ENCODE data around the gene RELT. TPM values are rescaled to one million over a fixed set of nuclear protein-coding genes. Genes with fewer than 3 reads are reported as not detected.
A peak's percentile ranks its signal among the peaks of the same experiment; 100 is the strongest.

The RELT gene
- 10 to 100 TPM; 31.2 to 39.9 TPM for total RNA-seq

- peaks cover 19% of the 10 kb centered on the region for H3K36me3 Mint-ChIP-seq (ENCODE audit: low read depth)
- peaks cover 26% of the 10 kb centered on the region for H3K4me1 Mint-ChIP-seq
- H3K27ac Mint-ChIP-seq = peak within 1 kb of the TSS; percentile 96
- H3K4me3 Mint-ChIP-seq = peak within 1 kb of the TSS; percentile 91
- ATAC-seq (replicated peaks) = peak; percentile 87
- no peaks in the 10 kb centered on the region for H3K9me3 Mint-ChIP-seq
- H3K27me3 Mint-ChIP-seq = no peaks in the 10 kb centered on the region
These were observed at the start of gene RELT for GRCh38 chr11:73376160-73376802. Gene RELT, plus strand, starts transcription at chr11:73376399. Its CDS starts 12,738 bp downstream, at chr11:73389137.

DNA sequence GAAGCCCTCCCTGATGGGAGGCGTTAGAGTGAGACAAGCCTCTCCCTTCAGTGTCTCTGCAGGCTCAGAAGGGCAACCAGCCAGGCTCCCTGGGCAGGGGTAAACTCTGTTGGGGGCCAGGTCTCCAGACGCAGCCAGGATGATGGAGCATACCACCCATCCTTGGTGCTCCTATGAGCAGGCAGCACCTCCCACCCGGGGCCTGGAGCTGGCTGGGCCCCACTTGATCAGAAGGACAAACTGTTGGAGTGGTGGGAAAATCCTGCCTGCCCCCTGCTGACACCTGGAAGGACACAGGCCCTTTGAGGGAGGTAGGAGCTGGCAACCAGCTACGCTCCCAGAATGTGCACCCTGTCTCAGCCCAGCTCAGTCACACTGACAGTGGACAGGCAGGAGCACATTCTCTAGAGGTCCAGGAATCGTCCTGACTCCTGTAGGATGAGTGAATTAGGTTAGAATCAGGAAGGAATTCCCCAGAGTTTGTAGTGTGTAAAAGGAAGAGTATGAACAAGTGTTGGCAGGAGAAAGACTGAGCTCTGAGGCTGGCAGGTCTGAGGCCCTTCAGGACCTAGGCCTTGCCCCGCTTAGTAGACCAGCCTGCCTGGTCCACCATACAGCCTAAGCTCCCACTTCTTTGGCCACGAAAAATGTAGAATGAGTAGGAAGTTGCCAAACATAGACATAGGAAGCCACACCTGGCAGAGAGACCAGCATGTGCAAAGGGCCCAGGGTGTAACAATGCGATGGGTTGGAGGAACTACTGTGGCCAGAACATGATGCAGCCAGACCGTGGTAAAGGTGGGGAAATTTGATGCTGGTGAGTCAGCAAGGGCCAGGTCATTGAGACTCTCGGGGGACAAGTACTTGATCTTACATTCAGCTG is 49.0 kb upstream of the RELT start:
- no peak overlapping the region for H3K27ac Mint-ChIP-seq
- no peaks in the 10 kb centered on the region for H3K9me3 Mint-ChIP-seq
- H3K4me3 Mint-ChIP-seq = no peak overlapping the region
- ATAC-seq (replicated peaks) = peak; percentile 68
- no peaks in the 10 kb centered on the region for H3K27me3 Mint-ChIP-seq
- H3K36me3 Mint-ChIP-seq (ENCODE audit: low read depth) = no peaks in the 10 kb centered on the region
- no peaks in the 10 kb centered on the region for H3K4me1 Mint-ChIP-seq

GRCh38 chr11:73327812-73328364 is 48.3 kb upstream of the RELT start:
- Mint-ChIP-seq H3K27ac (no peak overlapping the region), H3K27me3 (no peaks in the 10 kb centered on the region), H3K36me3 (ENCODE audit: low read depth) (no peaks in the 10 kb centered on the region), H3K4me1 (no peaks in the 10 kb centered on the region), H3K9me3 (no peaks in the 10 kb centered on the region), H3K4me3 (no peak overlapping the region)
- no peak for ATAC-seq (replicated peaks)

GRCh38 chr11:73330569-73331093 is 45.6 kb upstream of the RELT start:
- Mint-ChIP-seq H3K9me3 (no peaks in the 10 kb centered on the region), H3K27ac (no peak overlapping the region), H3K27me3 (no peaks in the 10 kb centered on the region), H3K4me1 (no peaks in the 10 kb centered on the region), H3K36me3 (ENCODE audit: low read depth) (no peaks in the 10 kb centered on the region), H3K4me3 (no peak overlapping the region)
- no peak for ATAC-seq (replicated peaks)

GRCh38 chr11:73331138-73331916 is 44.9 kb upstream of the RELT start:
- Mint-ChIP-seq H3K4me3 (no peak overlapping the region), H3K27me3 (no peaks in the 10 kb centered on the region), H3K4me1 (no peaks in the 10 kb centered on the region), H3K36me3 (ENCODE audit: low read depth) (no peaks in the 10 kb centered on the region), H3K9me3 (no peaks in the 10 kb centered on the region), H3K27ac (no peak overlapping the region)
- ATAC-seq (replicated peaks) = no peak

DNA sequence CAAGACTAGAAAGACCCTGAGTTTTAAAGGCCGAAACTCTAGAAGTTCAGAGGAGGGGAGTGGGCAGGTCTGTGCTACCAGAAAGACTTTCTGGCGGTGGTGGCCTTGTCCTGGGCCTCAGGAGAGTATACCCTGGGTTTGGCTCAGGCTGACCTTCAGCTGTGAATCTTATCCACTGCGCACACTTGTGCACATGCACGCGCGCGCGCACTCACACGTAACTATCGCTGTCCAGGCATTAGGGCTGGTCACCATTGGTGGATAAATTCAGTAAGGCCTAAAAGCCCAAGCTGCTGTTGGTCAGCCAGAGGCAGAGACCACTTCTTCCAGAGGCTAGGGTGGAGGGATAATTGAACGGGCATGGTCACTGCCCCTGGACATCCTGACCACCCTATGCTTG is 43.0 kb upstream of the RELT start:
- Mint-ChIP-seq H3K4me3 (no peak overlapping the region), H3K36me3 (ENCODE audit: low read depth) (no peaks in the 10 kb centered on the region), H3K27ac (no peak overlapping the region), H3K27me3 (no peaks in the 10 kb centered on the region), H3K4me1 (no peaks in the 10 kb centered on the region), H3K9me3 (no peaks in the 10 kb centered on the region)
- no peak for ATAC-seq (replicated peaks)

GRCh38 chr11:73333640-73334383 is 42.4 kb upstream of the RELT start:
- Mint-ChIP-seq H3K36me3 (ENCODE audit: low read depth) (no peaks in the 10 kb centered on the region), H3K27me3 (no peaks in the 10 kb centered on the region), H3K4me3 (no peak overlapping the region), H3K27ac (no peak overlapping the region), H3K4me1 (no peaks in the 10 kb centered on the region), H3K9me3 (no peaks in the 10 kb centered on the region)
- no peak for ATAC-seq (replicated peaks)

DNA sequence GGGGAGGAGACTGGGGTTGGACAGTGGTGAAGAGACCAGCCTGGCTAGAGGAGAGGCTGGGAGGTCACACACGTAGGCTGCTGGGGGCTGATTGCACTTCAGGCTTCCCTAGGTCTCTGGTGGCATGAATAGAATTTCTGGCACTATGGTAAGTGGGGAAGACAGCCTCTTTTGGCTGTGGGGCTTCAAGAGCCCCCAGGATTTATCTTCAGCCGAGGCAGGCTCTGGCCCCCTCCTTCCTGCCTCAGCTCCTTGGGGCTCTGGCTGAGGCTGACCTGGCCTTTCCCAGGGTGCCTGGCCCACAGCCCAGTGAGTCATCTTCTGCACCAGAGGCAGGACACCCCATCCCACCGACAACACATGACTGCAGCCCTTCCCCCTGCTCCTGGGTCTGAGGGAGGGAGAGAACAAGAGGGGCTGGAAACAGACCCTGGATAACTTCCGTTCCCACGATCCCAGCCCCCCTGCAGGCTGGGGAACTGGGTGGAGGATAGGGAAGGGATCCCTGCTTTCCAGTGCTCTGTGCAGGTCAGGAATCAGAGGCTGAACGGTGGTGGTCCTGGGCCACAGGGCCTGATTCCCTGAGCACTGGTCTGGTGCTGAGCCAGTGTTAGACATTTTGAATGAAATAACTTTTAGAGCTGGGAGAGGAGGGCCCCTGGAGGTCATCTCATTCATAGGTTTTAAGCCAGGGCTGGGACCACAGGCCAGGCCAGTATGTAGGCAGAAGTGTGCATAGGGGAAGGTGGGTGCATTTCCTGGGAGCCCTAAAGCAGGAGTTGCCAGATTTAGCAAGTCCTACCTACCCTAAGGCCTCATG is 41.6 kb upstream of the RELT start:
- no peak overlapping the region for H3K27ac Mint-ChIP-seq
- ATAC-seq (replicated peaks) = no peak
- H3K4me1 Mint-ChIP-seq = no peaks in the 10 kb centered on the region
- no peaks in the 10 kb centered on the region for H3K27me3 Mint-ChIP-seq
- H3K4me3 Mint-ChIP-seq = no peak overlapping the region
- H3K9me3 Mint-ChIP-seq = no peaks in the 10 kb centered on the region
- H3K36me3 Mint-ChIP-seq (ENCODE audit: low read depth) = no peaks in the 10 kb centered on the region

DNA sequence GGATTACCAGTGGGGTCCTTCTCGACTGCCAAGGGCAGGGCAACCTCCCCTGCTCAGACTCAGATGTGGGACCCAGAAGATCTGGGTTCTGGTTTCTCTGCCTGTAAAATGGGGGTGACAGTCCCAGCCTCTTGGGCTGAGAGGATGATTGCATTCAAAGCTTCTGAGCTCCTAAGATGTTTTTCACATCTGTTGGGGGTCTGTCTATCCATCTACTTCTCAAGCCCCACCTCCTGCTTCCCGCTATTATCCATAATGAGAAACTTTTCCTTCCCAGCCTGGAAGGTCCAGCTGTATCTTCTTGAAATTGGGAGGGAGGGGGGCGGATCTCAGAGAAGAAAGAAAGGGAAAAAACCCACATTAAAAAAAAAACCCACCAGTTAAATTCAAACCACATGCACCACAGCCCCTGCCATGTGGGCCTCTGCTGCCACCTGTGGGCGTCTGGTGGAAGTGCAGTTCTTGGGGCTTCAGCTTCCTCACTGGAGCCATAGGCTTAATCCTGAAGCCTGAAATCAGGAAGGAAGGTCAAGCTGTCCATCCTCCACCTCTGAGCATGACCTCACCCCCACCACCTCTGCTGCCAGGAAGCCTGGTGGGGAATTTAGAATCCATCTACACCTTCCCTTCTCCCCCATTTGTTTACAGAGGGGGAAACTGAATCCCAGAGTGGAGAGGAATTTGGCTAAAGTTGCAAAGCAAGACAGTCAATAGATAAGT is 40.8 kb upstream of the RELT start:
- no peaks in the 10 kb centered on the region for H3K9me3 Mint-ChIP-seq

GRCh38 chr11:73337846-73338245 is 38.4 kb upstream of the RELT start:
- no peaks in the 10 kb centered on the region for H3K4me1 Mint-ChIP-seq
- H3K9me3 Mint-ChIP-seq = no peaks in the 10 kb centered on the region
- H3K27me3 Mint-ChIP-seq = no peaks in the 10 kb centered on the region
- no peak overlapping the region for H3K4me3 Mint-ChIP-seq
- no peaks in the 10 kb centered on the region for H3K36me3 Mint-ChIP-seq (ENCODE audit: low read depth)
- no peak for ATAC-seq (replicated peaks)
- H3K27ac Mint-ChIP-seq = no peak overlapping the region

More for the DNA sequence above, 40.8 kb upstream of the RELT start:
- Mint-ChIP-seq H3K27ac (no peak overlapping the region), H3K4me1 (no peaks in the 10 kb centered on the region), H3K4me3 (no peak overlapping the region), H3K27me3 (no peaks in the 10 kb centered on the region), H3K36me3 (ENCODE audit: low read depth) (no peaks in the 10 kb centered on the region)
- peak; percentile 70 for ATAC-seq (replicated peaks)

DNA sequence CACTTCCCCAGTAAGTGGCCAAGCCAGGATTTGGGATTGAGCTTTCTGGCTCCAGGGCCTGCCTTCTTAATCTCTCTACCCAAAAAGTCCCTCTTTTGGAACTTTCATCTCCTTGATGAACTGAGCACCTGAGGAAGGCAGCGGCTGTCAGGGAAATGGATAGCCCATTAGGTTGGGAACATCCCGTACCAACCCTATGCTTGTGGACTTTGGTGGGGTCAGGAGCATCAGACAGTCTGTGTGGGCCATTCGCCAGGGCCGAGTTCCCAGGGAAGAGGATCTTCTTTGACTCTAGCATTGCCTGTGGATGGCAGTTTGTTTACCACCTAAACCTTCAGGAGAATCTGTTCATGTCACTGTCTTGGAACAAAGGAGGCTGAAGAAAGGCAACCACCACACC is 37.9 kb upstream of the RELT start:
- no peaks in the 10 kb centered on the region for H3K36me3 Mint-ChIP-seq (ENCODE audit: low read depth)
- H3K27ac Mint-ChIP-seq = no peak overlapping the region
- ATAC-seq (replicated peaks) = no peak
- no peaks in the 10 kb centered on the region for H3K4me1 Mint-ChIP-seq
- H3K27me3 Mint-ChIP-seq = no peaks in the 10 kb centered on the region
- H3K9me3 Mint-ChIP-seq = no peaks in the 10 kb centered on the region
- no peak overlapping the region for H3K4me3 Mint-ChIP-seq

- no peak overlapping the region for H3K4me3 Mint-ChIP-seq
- H3K27me3 Mint-ChIP-seq = no peaks in the 10 kb centered on the region
- H3K9me3 Mint-ChIP-seq = no peaks in the 10 kb centered on the region
- H3K36me3 Mint-ChIP-seq (ENCODE audit: low read depth) = no peaks in the 10 kb centered on the region
- ATAC-seq (replicated peaks) = no peak
- no peaks in the 10 kb centered on the region for H3K4me1 Mint-ChIP-seq
- H3K27ac Mint-ChIP-seq = no peak overlapping the region
These were observed 36.0 kb upstream of the RELT start for GRCh38 chr11:73340164-73340563.

Data from activated T-helper 17 cell treated with anti-CD3 and anti-CD28 coated beads, Interleukin-2, amount 50 U/mL, for 72 hours (primary cell).